Measurements from ENCODE around the gene CACNA1H.
"Not testable (repeated sequence)": the region's sequence is repeated elsewhere in the genome, so short reads cannot be mapped to it uniquely, and the experiment has no call there.

Gene CACNA1H

GRCh38 chr16:1256874-1257322 is 104.0 kb downstream of the CACNA1H start:
- no peak for DNase-seq

GRCh38 chr16:1257561-1258224 is 104.8 kb downstream of the CACNA1H start:
- no peak for DNase-seq

DNA sequence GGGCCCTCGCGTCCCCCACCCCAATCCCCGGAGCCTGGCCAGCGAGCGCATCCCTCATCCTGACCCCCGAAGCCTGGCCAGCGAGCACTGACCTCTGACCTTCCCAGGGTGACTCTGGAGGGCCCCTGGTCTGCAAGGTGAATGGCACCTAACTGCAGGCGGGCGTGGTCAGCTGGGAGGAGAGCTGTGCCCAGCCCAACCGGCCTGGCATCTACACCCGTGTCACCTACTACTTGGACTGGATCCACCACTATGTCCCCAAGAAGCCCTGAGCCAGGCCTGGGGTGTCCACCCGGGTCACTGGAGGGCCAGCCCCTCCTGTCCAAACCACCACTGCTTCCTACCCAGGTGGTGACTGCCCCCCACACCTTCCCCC is 105.3 kb downstream of the CACNA1H start:
- no peak for DNase-seq

DNA sequence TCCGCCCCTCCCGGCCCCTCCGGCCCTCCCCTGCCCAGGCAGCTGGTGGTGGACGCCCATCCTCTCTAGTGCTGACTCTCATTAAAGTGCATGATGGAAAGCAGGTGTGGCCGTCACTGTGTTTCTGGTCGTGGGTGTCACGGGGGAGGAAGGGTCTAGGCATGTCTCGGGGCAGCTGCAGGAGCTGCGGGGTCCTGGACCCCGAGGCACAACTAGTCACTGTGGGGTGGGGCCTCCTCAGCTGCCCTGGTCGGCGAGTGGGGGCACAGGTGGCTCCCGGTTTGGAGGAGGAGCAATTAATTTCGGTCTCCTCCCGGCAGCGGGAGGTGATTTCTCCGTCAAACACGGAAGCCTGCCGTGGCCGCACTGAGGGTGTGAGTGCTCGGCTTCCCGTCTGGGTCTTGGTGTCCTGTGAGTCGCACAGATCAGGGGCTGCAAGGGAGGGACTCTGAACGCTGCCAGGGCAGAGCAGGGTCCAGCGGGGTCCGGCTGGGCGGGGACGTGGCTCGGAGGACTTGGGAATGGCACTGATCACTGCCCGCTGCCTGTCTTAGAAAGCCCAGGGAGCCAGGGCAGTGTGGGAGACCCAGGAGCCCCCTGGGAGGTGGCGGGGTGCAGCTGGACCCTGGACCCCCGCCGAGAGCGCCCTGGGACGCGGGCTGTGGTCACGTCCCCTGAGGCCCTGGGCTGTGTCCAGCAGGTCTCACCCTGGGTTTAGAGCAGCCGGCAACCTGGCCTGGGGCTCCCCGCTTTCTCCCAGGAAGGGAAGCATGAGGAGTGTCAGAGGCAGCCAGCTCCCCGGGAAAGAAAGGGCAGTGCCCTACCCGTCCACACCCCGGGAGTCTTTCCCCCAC is 106.2 kb downstream of the CACNA1H start:
- no peak for DNase-seq

GRCh38 chr16:1259760-1260068 is 106.8 kb downstream of the CACNA1H start:
- no peak for DNase-seq

DNA sequence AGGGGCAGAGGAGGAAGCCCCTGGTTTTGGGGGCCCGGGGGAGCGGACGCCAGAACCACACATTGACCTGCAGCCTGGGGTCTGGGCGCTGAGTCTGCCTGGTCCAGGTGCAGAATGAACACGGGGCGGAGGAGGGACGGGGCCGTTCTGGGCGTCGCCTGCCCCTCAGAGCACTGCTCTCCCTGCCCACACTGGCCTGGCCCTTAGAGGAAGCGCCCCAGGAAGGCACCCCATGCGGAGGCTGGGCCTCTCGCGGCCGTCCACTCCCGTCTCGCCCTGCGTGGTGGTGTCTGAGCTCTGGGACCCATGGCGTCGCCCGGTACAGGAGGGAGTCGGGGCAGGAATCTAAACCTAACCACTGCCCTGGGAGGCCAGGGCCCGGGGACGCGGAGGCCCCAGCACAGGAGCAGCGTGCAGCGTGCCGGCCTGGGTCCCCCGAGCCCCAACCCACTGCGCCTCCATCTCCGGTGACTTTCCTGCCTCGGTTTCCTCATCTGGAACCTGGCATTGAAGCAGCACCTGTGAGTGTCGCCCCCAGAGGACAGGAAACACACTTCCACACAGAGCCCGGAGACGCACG is 107.3 kb downstream of the CACNA1H start:
- no peak for DNase-seq

GRCh38 chr16:1261131-1261892 is 108.4 kb downstream of the CACNA1H start:
- no peak for DNase-seq

DNA sequence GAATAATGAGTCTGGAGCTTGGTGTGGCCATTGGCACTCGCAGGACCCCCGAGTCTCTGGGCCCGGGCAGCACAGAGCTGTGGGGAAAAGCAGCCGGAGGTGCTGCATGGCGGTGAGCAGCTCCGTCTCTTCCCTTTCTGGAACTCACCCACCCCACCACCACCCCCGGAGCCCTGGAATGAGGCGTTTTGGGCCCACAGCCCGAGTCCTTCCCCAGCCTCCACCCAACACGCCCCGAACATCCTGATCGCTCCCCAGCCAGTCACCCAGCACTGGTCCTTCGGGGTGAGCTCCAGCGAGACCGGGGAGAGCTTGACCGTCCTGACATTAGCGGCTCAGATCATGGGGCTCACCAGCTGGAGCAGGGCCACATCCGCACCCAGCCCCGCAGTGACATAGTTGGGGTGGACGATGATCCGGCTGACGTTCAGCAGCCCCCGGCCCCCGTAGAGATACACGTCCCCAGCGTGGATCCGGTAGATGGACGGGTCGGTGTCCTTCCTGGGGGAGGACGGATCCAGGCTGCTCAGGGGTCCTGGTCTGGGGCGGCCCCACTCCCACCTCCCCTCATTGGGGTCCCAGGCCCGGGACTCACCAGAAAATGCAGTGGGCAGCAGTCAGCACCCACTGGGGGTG is 109.4 kb downstream of the CACNA1H start:
- DNase-seq, result no peak

GRCh38 chr16:1262846-1263221 is 109.9 kb downstream of the CACNA1H start:
- DNase-seq, result no peak

- DNase-seq, result no peak
Observed at GRCh38 chr16:1263591-1264344, 110.9 kb downstream of the CACNA1H start.

GRCh38 chr16:1264345-1265089 is 111.6 kb downstream of the CACNA1H start:
- DNase-seq, result no peak

DNA sequence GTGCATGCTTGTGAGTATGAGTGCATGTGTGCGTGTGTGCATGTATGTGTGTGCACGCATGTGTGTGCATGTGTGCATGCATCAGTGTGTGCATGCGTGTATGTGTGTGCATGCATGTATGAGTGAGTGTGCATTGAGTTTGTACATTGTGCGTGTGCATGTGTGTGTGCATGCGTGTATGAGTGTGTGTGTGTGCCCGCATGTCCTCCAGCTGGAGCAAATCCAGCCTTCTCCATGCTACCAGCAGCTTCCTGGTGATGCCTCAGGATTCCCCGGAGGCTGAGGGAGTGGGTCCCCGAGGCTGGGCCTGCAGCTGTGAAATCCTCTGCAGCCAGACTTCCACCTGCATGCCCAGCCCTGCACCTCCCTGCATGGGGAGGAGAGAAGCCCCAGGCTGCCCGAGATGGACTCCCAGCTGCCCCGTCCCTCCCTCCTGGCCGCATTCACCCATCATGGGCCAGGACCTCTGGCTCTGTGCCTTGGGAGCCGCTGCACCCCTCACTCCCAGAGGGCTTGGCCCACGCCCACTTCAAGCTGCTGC is 112.3 kb downstream of the CACNA1H start:
- DNase-seq, result no peak

GRCh38 chr16:1265826-1266225 is 112.9 kb downstream of the CACNA1H start:
- no peak for DNase-seq

- not testable (repeated sequence) for DNase-seq
Observed at GRCh38 chr16:1269418-1269817, 116.5 kb downstream of the CACNA1H start.

GRCh38 chr16:1271380-1271723 is 118.4 kb downstream of the CACNA1H start:
- DNase-seq, result no peak

All from stimulated activated CD4-positive, alpha-beta T cell treated with anti-CD3 and anti-CD28 coated beads, Interleukin-2, amount 100 ng/mL, for 24 hours (primary cell).